HCT116 (cell line): ENCODE results near the gene ABCB1. TPM values are rescaled to one million over a fixed set of nuclear protein-coding genes. Genes with fewer than 3 reads are reported as not detected.

ENCODE experiments used
- ATAC-seq: fragments of 200-7000 bp; cut with Tn5 transposase; 2 replicates; pipeline ENCODE4 v1.9.1; 2020; ENCODE audit warnings: mild to moderate bottlenecking, moderate library complexity
- BruUV-seq: library from RNA; stranded (reverse); fragments of 400-500 nt; replicated peaks from 2 replicates; lab custom pipeline; 2021; lab: Mats Ljungman, UMichigan
- CTCF ChIA-PET: fragments of 300-600 bp; sonication (Branson Sonifier 250); formaldehyde crosslinking; loops from one replicate; lab custom pipeline; 2021; ENCODE audit warnings: antibody characterized with exemption; lab: Charles Lee
- POLR2A ChIA-PET: fragments of 300-600, 350-600 bp; sonication (Branson Sonifier 250); formaldehyde crosslinking; loops from one replicate; lab custom pipeline; 2021; ENCODE audit warnings: antibody characterized with exemption; lab: Charles Lee
- RAD21 ChIA-PET, 2 experiments: fragments of 300-600 bp; sonication (Branson Sonifier 250); formaldehyde crosslinking; loops; one replicate each; lab custom pipeline; 2023; ENCODE audit warnings: low total read pairs in 2 of 2; ENCODE audit not compliant: uncharacterized antibody in 2 of 2, unreplicated experiment in 2 of 2, low non-redundant PET in 1 of 2; lab: Charles Lee
- DNase-seq: peaks from one replicate; pipeline ENCODE4 v3.0.0-alpha.2; 2010; ENCODE audit warnings: low read depth, low spot score
- H2AFZ ChIP-seq: fragments of 200-600 bp; shearing (Covaris generic), sonication (generic); 2 replicates; pipeline ENCODE4 v1.6.1; 2017; ENCODE audit warnings: low read depth, mixed run types, mixed read lengths, antibody characterized with exemption, low read length; ENCODE audit not compliant: poor library complexity, severe bottlenecking
- H3K27ac ChIP-seq: 2 replicates; pipeline ENCODE4 v1.5.1; 2012; ENCODE audit warnings: low read depth, low read length
- H3K27me3 ChIP-seq: fragments of 200-600 bp; sonication (generic); 2 replicates; pipeline ENCODE4 v1.6.1; 2016; ENCODE audit warnings: mixed run types, low read length, mixed read lengths; ENCODE audit not compliant: insufficient read depth
- H3K36me3 ChIP-seq, 2 experiments: fragments of 200-500 bp in 1 of 2; fragments of 200-600 bp in 1 of 2; sonication (Bioruptor generic) in 1 of 2; sonication (generic) in 1 of 2; 2 replicates each; pipeline versions ENCODE4 v1.5.1 to v1.6.1; 2014 to 2016; ENCODE audit warnings: low read length in 2 of 2, inconsistent platforms in 1 of 2, mixed read lengths in 1 of 2, mixed run types in 1 of 2; ENCODE audit not compliant: insufficient read depth in 2 of 2, control insufficient read depth in 1 of 2
- H3K4me1 ChIP-seq, 2 experiments: fragments of 200-600 bp in 1 of 2; sonication (generic) in 1 of 2; 2 replicates each; pipeline versions ENCODE4 v1.5.1 to v1.6.1; 2012 to 2017; ENCODE audit warnings: low read length in 2 of 2, inconsistent platforms in 1 of 2, mild to moderate bottlenecking in 1 of 2, mixed read lengths in 1 of 2, mixed run types in 1 of 2, moderate library complexity in 1 of 2; ENCODE audit not compliant: insufficient read depth in 2 of 2, control insufficient read depth in 1 of 2
- H3K4me2 ChIP-seq: fragments of 200-600 bp; sonication (generic); 2 replicates; pipeline ENCODE4 v1.6.1; 2017; ENCODE audit warnings: mixed run types, low read length, mixed read lengths
- H3K4me3 ChIP-seq, 2 experiments: fragments of 200-600 bp in 1 of 2; sonication (generic) in 1 of 2; replicated peaks in 1 of 2; 2 replicates each; pipeline ENCODE4 v1.5.1; 2011 to 2016; ENCODE audit warnings: low read length in 2 of 2, control low read depth in 1 of 2, low read depth in 1 of 2, mild to moderate bottlenecking in 1 of 2, mixed read lengths in 1 of 2, mixed run types in 1 of 2
- H3K79me2 ChIP-seq: fragments of 200-600 bp; sonication (generic); 2 replicates; pipeline ENCODE4 v1.6.1; 2017; ENCODE audit warnings: mild to moderate bottlenecking, mixed run types, low read length, moderate library complexity, mixed read lengths; ENCODE audit not compliant: insufficient read depth
- H3K9ac ChIP-seq: fragments of 200-600 bp; sonication (generic); 2 replicates; pipeline ENCODE4 v1.6.1; 2016; ENCODE audit warnings: low read length, mixed read lengths
- H3K9me2 ChIP-seq: fragments of 200-600 bp; sonication (generic), shearing (Covaris generic); 2 replicates; pipeline ENCODE4 v1.6.1; 2017; ENCODE audit warnings: mixed run types, mild to moderate bottlenecking, moderate library complexity; ENCODE audit not compliant: insufficient read depth
- H3K9me3 ChIP-seq, 2 experiments: fragments of 200-500 bp in 1 of 2; fragments of 200-600 bp in 1 of 2; sonication (Bioruptor generic) in 1 of 2; sonication (generic) in 1 of 2; 2 replicates each; pipeline ENCODE4 v1.6.1; 2014 to 2017; ENCODE audit warnings: low read length in 2 of 2, mixed read lengths in 2 of 2, inconsistent platforms in 1 of 2, low read depth in 1 of 2, mild to moderate bottlenecking in 1 of 2, mixed run types in 1 of 2, moderate library complexity in 1 of 2; ENCODE audit not compliant: control insufficient read depth in 1 of 2, insufficient read depth in 1 of 2
- H4K20me1 ChIP-seq: fragments of 200-600 bp; sonication (generic), shearing (Covaris generic); 2 replicates; pipeline ENCODE4 v1.6.1; 2017; ENCODE audit warnings: mixed run types, mild to moderate bottlenecking, moderate library complexity; ENCODE audit not compliant: insufficient read depth
- CBX3 ChIP-seq: IDR thresholded peaks from 2 replicates; pipeline ENCODE4 v1.6.1; 2012; ENCODE audit warnings: low read depth
- CEBPB ChIP-seq: IDR thresholded peaks from 2 replicates; pipeline ENCODE4 v1.6.1; 2012; ENCODE audit warnings: low read depth
- EZH2 ChIP-seq: fragments of 200-600 bp; sonication (generic); IDR thresholded peaks from 2 replicates; pipeline ENCODE4 v1.6.1; 2017; ENCODE audit warnings: antibody characterized with exemption, mixed run types
- EZH2phosphoT487 ChIP-seq: fragments of 200-600 bp; IDR thresholded peaks from 2 replicates; pipeline ENCODE4 v1.6.1; 2018; ENCODE audit warnings: antibody characterized with exemption, borderline replicate concordance
- FOSL1 ChIP-seq: IDR thresholded peaks from 2 replicates; pipeline ENCODE4 v1.6.1; 2012; ENCODE audit warnings: low read depth
- POLR2A ChIP-seq: IDR thresholded peaks from 2 replicates; pipeline ENCODE4 v1.7.0; 2011; ENCODE audit warnings: borderline replicate concordance; ENCODE audit not compliant: insufficient read depth, insufficient read length; ENCODE audit errors: extremely low read depth
- SIN3A ChIP-seq: IDR thresholded peaks from 2 replicates; pipeline ENCODE4 v1.6.1; 2012; ENCODE audit warnings: low read depth
- SRF ChIP-seq: IDR thresholded peaks from 2 replicates; pipeline ENCODE4 v1.6.1; 2012; ENCODE audit warnings: low read depth
- ZNF274 ChIP-seq: fragments of 200-500 bp; sonication (Bioruptor generic); IDR thresholded peaks from 2 replicates; pipeline ENCODE4 v1.6.1; 2014; ENCODE audit warnings: mild to moderate bottlenecking, low read depth, low read length, inconsistent platforms
- intact Hi-C: fragments of 100-400 bp; cut with micrococcal nuclease; formaldehyde crosslinking; loops from 2 replicates; pipeline ENCODE4 v1.10.0; 2022
- total RNA-seq: library from RNA; stranded (reverse); gene quantifications from one replicate; pipeline ENCODE4 v1.2.1, GENCODE V29; 2021; ENCODE audit not compliant: unreplicated experiment
- TF ChIP-seq, protein P1 (sequence below), 3 experiments: fragments of 200-600 bp in 1 of 3; sonication (generic) in 1 of 3; IDR thresholded peaks in 2 of 3; conservative IDR thresholded peaks in 1 of 3; 2 replicates each; pipeline ENCODE4 v1.5.1; 2012 to 2017; ENCODE audit warnings: low read depth in 2 of 3, low read length in 2 of 3, antibody characterized with exemption in 1 of 3, borderline replicate concordance in 1 of 3, control low read depth in 1 of 3, mild to moderate bottlenecking in 1 of 3, mixed read lengths in 1 of 3, mixed run types in 1 of 3, moderate library complexity in 1 of 3; ENCODE audit not compliant: insufficient read depth in 1 of 3
- TF ChIP-seq, protein P2 (sequence below): IDR thresholded peaks from 2 replicates; pipeline ENCODE4 v1.6.1; 2012
- TF ChIP-seq, protein P3 (sequence below): IDR thresholded peaks from 2 replicates; pipeline ENCODE4 v1.6.1; 2012

Gene ABCB1
- total RNA-seq, 1 experiment from 2014 or later = 1.8 TPM

DNA sequence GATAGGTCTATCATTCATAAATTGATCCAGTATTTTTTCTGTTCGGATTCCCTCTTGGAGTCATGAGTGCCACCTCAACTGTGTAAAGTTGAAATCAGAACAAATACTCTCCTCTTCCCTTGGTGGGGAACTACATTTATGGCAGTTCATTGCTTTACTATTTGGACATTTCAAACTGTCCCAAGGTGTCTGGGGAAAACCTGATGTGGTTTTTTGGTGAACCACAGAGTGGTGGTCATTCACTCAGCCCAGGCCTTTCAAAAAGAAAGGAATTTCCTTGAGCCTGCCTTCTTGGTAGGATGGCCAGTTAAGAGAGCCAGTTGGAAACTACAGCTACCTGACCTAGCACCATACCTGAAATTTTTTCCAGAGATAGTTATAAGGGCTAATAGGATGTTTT, 59.0 kb downstream of the ABCB1 start:
- Histone ChIP-seq H3K27ac (no peak overlapping the region), H3K9me3 (no peaks in the 10 kb centered on the region), H3K9ac (no peak overlapping the region), H3K4me1 (no peaks in the 10 kb centered on the region), H3K9me2 (no peaks in the 10 kb centered on the region), H3K4me3 (no peak overlapping the region), H4K20me1 (no peaks in the 10 kb centered on the region), H3K79me2 (no peaks in the 10 kb centered on the region), H2AFZ (no peak overlapping the region), H3K36me3 (no peaks in the 10 kb centered on the region), H3K4me2 (no peak overlapping the region), H3K27me3 (no peaks in the 10 kb centered on the region)
- ChIA-PET RAD21 (no interaction called here), POLR2A (no interaction called here), CTCF (no interaction called here)
- BruUV-seq = no TSS peak
- ATAC-seq (no peak), DNase-seq (no peak)
- no peak for TF ChIP-seq SRF
- TF ChIP-seq SIN3A = no peak
- TF ChIP-seq, protein P1, sequence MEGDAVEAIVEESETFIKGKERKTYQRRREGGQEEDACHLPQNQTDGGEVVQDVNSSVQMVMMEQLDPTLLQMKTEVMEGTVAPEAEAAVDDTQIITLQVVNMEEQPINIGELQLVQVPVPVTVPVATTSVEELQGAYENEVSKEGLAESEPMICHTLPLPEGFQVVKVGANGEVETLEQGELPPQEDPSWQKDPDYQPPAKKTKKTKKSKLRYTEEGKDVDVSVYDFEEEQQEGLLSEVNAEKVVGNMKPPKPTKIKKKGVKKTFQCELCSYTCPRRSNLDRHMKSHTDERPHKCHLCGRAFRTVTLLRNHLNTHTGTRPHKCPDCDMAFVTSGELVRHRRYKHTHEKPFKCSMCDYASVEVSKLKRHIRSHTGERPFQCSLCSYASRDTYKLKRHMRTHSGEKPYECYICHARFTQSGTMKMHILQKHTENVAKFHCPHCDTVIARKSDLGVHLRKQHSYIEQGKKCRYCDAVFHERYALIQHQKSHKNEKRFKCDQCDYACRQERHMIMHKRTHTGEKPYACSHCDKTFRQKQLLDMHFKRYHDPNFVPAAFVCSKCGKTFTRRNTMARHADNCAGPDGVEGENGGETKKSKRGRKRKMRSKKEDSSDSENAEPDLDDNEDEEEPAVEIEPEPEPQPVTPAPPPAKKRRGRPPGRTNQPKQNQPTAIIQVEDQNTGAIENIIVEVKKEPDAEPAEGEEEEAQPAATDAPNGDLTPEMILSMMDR (IDR thresholded peaks at IDR 0.05 in 2 of 3, conservative IDR thresholded peaks at IDR 0.05 in 1 of 3; ENCODE audit: borderline replicate concordance in 1 of 3, insufficient read depth in 1 of 3, low read depth in 2 of 3, low read length in 2 of 3) = no peak
- no peak for TF ChIP-seq FOSL1
- no peak for TF ChIP-seq CBX3
- TF ChIP-seq POLR2A = no peak
- no peak for TF ChIP-seq EZH2
- TF ChIP-seq CEBPB = no peak
- TF ChIP-seq EZH2phosphoT487 = no peak
- TF ChIP-seq, protein P2, sequence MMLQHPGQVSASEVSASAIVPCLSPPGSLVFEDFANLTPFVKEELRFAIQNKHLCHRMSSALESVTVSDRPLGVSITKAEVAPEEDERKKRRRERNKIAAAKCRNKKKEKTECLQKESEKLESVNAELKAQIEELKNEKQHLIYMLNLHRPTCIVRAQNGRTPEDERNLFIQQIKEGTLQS = no peak
- TF ChIP-seq, protein P3, sequence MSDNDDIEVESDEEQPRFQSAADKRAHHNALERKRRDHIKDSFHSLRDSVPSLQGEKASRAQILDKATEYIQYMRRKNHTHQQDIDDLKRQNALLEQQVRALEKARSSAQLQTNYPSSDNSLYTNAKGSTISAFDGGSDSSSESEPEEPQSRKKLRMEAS = no peak
- TF ChIP-seq ZNF274 = no peak
- intact Hi-C loops = no loop called here
